ENCODE results near the gene SLC15A4. TPM values are rescaled to one million over a fixed set of nuclear protein-coding genes. Genes with fewer than 3 reads are reported as not detected.

Gene SLC15A4
- total RNA-seq, 1 experiment from 2014 or later, result 51.6 TPM

DNA sequence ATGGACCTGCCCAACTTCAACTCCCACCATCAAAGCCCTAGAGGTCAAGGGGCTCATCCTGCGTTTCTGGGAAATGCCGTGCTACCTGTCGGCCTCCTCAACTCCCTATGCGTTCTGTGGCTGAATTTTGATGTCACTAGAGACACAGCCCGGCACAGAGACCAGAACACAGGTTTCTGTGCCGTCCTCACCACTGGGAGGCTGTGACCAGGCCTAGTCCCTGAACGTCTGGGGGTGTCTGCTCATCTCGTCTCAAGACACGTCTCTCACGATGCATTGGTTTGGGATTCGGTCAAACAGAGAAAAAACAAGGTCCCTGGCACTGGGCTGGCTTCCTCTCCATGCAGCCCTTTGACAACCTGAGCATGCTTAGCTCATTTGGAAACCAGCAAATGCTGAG lies 33.5 kb downstream of the SLC15A4 start:
- Histone ChIP-seq H3K27me3 (replicated peaks) (no peaks in the 10 kb centered on the region), H3K4me1 (replicated peaks) (peaks cover 31% of the 10 kb centered on the region), H3K4me3 (no peak overlapping the region), H3K36me3 (peaks cover 45% of the 10 kb centered on the region), H3K9me3 (replicated peaks) (no peaks in the 10 kb centered on the region), H3K27ac (no peak overlapping the region)
- no peak for DNase-seq (ENCODE audit: low read depth in 1 of 2, low spot score in 2 of 2)

DNA sequence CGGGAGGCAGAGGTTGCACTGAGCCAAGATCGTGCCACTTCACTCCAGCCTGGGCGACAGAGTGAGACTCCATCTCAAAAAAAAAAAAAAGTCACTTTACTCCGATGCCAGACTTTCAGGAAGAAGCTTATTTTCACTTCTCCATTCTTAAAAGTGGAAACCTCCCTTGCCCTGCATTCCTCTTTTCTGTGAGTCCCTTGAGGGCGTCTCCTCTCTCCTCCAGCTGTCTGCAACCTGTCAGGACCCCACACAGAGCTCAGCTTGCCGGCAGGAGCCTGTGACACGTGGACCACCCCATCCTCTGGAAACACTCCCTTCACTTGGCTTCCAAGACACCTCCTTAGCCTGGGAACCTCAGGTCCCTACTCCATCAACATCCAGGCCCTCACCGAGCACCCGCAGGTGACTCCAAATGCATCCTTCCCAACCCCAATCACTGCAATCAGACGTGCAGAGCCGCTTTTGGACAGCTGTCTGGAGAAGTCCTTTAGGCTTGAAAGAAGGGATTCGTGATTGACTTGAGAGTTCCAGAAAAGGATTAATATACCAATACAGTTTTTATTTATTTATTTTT lies 34.3 kb downstream of the SLC15A4 start:
- no peak overlapping the region for H3K27ac ChIP-seq
- no peaks in the 10 kb centered on the region for H3K27me3 ChIP-seq (replicated peaks)
- no peak overlapping the region for H3K4me3 ChIP-seq
- H3K36me3 ChIP-seq, result peaks cover 37% of the 10 kb centered on the region
- DNase-seq (ENCODE audit: low read depth in 1 of 2, low spot score in 2 of 2), result peak; percentile 49 to 55
- H3K4me1 ChIP-seq (replicated peaks), result peaks cover 25% of the 10 kb centered on the region
- H3K9me3 ChIP-seq (replicated peaks), result no peaks in the 10 kb centered on the region

GRCh38 chr12:128787827-128788226 lies 35.9 kb downstream of the SLC15A4 start:
- Histone ChIP-seq H3K27me3 (replicated peaks) (no peaks in the 10 kb centered on the region), H3K4me1 (replicated peaks) (peaks cover 39% of the 10 kb centered on the region), H3K36me3 (peaks cover 21% of the 10 kb centered on the region), H3K9me3 (replicated peaks) (no peaks in the 10 kb centered on the region), H3K27ac (no peak overlapping the region), H3K4me3 (no peak overlapping the region)
- no peak for DNase-seq (ENCODE audit: low read depth in 1 of 2, low spot score in 2 of 2)

DNA sequence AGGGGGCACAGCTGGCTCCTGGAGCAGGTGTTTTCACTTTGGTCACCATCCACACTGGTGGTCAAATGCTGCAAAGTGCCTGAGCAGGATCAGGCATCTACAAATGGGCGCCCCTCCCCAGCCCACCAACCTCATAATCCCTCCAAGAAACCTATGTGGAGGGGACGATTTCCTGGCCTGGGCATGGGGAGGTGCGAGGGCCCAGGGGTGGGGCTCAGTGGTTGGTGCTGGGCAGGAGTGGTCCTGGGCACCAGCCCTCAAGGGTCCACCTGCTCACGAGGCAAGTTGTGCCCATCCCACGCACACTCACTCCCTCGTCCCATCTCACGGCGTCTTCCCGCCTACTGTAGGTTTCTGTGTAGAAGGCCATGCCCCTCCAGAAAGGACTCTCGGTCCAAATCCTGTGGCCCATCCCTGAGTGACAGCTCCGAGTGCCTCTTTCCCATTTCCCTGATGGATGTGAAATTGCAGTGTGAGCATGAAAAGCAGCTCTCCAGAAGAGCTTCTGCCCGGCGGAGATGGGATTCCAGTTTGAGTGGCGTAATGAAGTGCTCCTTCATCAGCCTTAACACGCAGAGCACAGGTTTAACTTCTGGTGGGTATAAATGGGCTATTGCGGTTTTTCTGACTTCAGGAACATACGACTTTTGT lies 36.9 kb downstream of the SLC15A4 start:
- Histone ChIP-seq H3K36me3 (peaks cover 13% of the 10 kb centered on the region), H3K27me3 (replicated peaks) (no peaks in the 10 kb centered on the region), H3K27ac (no peak overlapping the region), H3K4me3 (no peak overlapping the region), H3K4me1 (replicated peaks) (peaks cover 39% of the 10 kb centered on the region), H3K9me3 (replicated peaks) (no peaks in the 10 kb centered on the region; the same call in 1 of the 2 replicates)
- no peak for DNase-seq (ENCODE audit: low read depth in 1 of 2, low spot score in 2 of 2)

DNA sequence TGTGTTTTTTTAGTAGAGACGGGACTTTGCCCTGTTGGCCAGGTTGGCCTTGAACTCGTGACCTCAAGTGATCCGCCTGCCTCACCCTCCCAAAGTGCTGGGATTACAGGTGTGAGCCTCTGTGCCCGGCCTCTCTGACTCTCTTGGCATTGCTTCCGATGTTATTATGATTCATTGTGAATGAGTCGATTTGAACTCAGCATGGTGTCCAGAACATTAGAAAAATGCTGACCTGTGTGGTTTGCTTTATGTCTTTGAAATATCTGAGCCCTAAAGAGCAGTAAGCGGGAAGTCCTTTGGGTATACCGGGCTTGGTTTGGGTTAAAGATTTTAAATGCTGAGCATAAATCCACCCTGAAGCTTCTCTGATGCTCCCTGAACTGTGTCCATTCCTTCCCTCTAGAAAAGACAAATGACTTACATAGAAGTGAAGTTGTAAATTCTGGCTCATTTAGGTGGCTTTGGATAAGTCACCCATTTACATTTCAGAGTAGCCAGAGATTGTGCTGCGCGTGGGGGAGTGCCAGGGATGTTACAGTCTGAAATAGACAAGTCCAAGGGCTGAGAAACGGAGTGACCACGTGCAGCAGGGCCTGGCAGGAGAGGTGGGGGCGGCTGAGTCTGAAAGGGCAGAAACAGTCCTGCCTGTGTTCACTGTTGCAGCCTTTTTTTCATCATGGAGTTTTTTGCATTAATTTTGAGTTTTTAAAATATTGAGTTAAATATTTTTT lies 39.6 kb downstream of the SLC15A4 start:
- Histone ChIP-seq H3K27me3 (replicated peaks) (no peaks in the 10 kb centered on the region), H3K4me3 (no peak overlapping the region)
- peak in 1 of 2 experiments; percentile 10 for DNase-seq (ENCODE audit: low read depth in 1 of 2, low spot score in 2 of 2)

GRCh38 chr12:128783129-128783574 lies 40.6 kb downstream of the SLC15A4 start:
- H3K36me3 ChIP-seq, result no peaks in the 10 kb centered on the region
- peak overlapping the region; percentile 29 for H3K4me3 ChIP-seq
- H3K27ac ChIP-seq, result peak overlapping the region; percentile 86
- H3K27me3 ChIP-seq (replicated peaks), result no peaks in the 10 kb centered on the region
- peaks cover 18% of the 10 kb centered on the region for H3K4me1 ChIP-seq (replicated peaks)
- H3K9me3 ChIP-seq (replicated peaks), result no peaks in the 10 kb centered on the region; the same call in 1 of the 2 replicates
- DNase-seq (ENCODE audit: low read depth in 1 of 2, low spot score in 2 of 2), result peak; percentile 56 to 79

More for the DNA sequence above, 39.6 kb downstream of the SLC15A4 start:
- Histone ChIP-seq H3K36me3 (no peaks in the 10 kb centered on the region), H3K27ac (no peak overlapping the region), H3K4me1 (replicated peaks) (peaks cover 25% of the 10 kb centered on the region), H3K9me3 (replicated peaks) (no peaks in the 10 kb centered on the region; the same call in 1 of the 2 replicates)

- no peaks in the 10 kb centered on the region; the same call in 1 of the 2 replicates for H3K9me3 ChIP-seq (replicated peaks)
- no peak for DNase-seq (ENCODE audit: low read depth in 1 of 2, low spot score in 2 of 2)
- H3K27me3 ChIP-seq (replicated peaks), result no peaks in the 10 kb centered on the region
- H3K4me1 ChIP-seq (replicated peaks), result peaks cover 14% of the 10 kb centered on the region
- H3K36me3 ChIP-seq, result no peaks in the 10 kb centered on the region
- no peak overlapping the region for H3K27ac ChIP-seq
- H3K4me3 ChIP-seq, result no peak overlapping the region
Observed at GRCh38 chr12:128779901-128780300, 43.9 kb downstream of the SLC15A4 start.

- Histone ChIP-seq H3K4me1 (replicated peaks) (no peaks in the 10 kb centered on the region), H3K36me3 (no peaks in the 10 kb centered on the region), H3K4me3 (no peak overlapping the region), H3K27ac (no peak overlapping the region), H3K9me3 (replicated peaks) (no peaks in the 10 kb centered on the region), H3K27me3 (replicated peaks) (no peaks in the 10 kb centered on the region)
- no peak for DNase-seq (ENCODE audit: low read depth in 1 of 2, low spot score in 2 of 2)
Observed at GRCh38 chr12:128772249-128772648, 51.5 kb downstream of the SLC15A4 start.

- H3K4me3 ChIP-seq, result no peak overlapping the region
- no peaks in the 10 kb centered on the region for H3K36me3 ChIP-seq
- H3K4me1 ChIP-seq (replicated peaks), result no peaks in the 10 kb centered on the region
- no peaks in the 10 kb centered on the region for H3K27me3 ChIP-seq (replicated peaks)
- no peak overlapping the region for H3K27ac ChIP-seq
- no peaks in the 10 kb centered on the region for H3K9me3 ChIP-seq (replicated peaks)
- DNase-seq (ENCODE audit: low read depth in 1 of 2, low spot score in 2 of 2), result no peak
Observed at GRCh38 chr12:128771681-128772080, 52.1 kb downstream of the SLC15A4 start.

- DNase-seq (ENCODE audit: low read depth in 1 of 2, low spot score in 2 of 2), result no peak
- no peak overlapping the region for H3K27ac ChIP-seq
- H3K4me3 ChIP-seq, result no peak overlapping the region
- no peaks in the 10 kb centered on the region for H3K4me1 ChIP-seq (replicated peaks)
- no peaks in the 10 kb centered on the region for H3K27me3 ChIP-seq (replicated peaks)
- no peaks in the 10 kb centered on the region for H3K36me3 ChIP-seq
- H3K9me3 ChIP-seq (replicated peaks), result no peaks in the 10 kb centered on the region
Observed at GRCh38 chr12:128767518-128767917, 56.2 kb downstream of the SLC15A4 start.

DNA sequence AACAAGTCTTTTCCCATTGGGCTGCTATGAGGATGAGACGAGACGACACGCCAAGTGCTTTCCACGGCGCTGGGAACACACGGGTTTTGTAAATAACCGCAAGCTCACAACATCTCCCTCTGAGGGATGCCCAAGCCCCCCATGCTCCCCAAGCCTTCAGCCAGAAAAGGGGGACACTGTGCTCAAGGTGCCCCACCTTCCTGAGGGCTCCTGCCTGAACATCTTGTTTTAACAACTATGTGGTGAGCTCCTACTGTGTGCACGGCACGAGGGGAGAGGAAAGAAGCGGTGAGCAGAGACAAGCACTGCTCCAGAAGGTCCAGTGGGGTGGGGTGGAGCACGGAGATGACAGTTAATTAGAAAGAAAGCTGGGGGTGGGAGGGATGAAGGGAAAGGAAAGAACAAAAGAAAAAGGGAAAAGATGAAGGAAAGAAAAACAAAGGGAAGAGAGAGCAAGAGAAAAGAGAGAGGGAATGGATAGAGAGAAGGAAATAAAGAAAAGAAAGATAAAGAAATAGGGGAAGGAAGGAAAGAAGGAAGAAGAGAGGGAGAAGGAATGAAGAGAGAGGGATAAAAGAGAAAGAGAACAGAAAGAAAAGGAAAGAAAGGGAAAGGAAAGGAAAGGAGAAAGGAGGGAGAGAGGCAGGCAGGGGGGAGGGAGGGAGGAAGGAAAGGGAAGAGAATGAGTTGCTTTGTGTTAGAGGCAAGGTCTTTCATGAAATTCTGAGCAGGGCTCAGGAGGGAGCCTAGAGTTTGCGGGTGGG lies 56.8 kb downstream of the SLC15A4 start:
- H3K27ac ChIP-seq, result no peak overlapping the region
- no peak for DNase-seq (ENCODE audit: low read depth in 1 of 2, low spot score in 2 of 2)

DNA sequence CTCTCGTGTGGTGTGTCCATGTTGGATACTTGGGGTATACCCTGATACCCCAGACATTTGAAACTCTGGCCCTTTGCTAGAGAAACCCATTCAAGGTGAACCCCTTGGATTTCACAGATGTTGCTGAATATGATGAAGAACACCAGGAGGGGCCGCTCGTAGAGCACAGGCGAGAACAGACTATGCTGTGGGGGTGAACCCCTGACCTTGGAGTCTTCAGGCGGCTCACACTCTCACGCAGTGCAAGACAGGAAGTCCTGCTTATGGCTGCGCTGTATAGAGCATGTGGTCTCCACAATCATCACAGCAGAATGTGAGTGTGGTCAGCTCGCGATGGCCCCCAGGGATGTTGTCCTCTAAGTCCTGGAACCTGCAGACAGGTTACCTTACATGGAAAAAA lies 60.4 kb downstream of the SLC15A4 start:
- H3K9me3 ChIP-seq (replicated peaks), result no peaks in the 10 kb centered on the region
- H3K27me3 ChIP-seq (replicated peaks), result no peaks in the 10 kb centered on the region
- H3K27ac ChIP-seq, result no peak overlapping the region
- DNase-seq (ENCODE audit: low read depth in 1 of 2, low spot score in 2 of 2), result no peak
- no peaks in the 10 kb centered on the region for H3K4me1 ChIP-seq (replicated peaks)
- no peak overlapping the region for H3K4me3 ChIP-seq
- H3K36me3 ChIP-seq, result no peaks in the 10 kb centered on the region

More for the DNA sequence above, 56.8 kb downstream of the SLC15A4 start:
- no peak overlapping the region for H3K4me3 ChIP-seq
- no peaks in the 10 kb centered on the region for H3K4me1 ChIP-seq (replicated peaks)
- H3K9me3 ChIP-seq (replicated peaks), result no peaks in the 10 kb centered on the region
- no peaks in the 10 kb centered on the region for H3K36me3 ChIP-seq
- H3K27me3 ChIP-seq (replicated peaks), result no peaks in the 10 kb centered on the region

- H3K27me3 ChIP-seq (replicated peaks), result no peaks in the 10 kb centered on the region
- no peak overlapping the region for H3K4me3 ChIP-seq
- H3K27ac ChIP-seq, result no peak overlapping the region
- no peaks in the 10 kb centered on the region for H3K9me3 ChIP-seq (replicated peaks)
- H3K36me3 ChIP-seq, result no peaks in the 10 kb centered on the region
- no peak for DNase-seq (ENCODE audit: low read depth in 1 of 2, low spot score in 2 of 2)
- no peaks in the 10 kb centered on the region for H3K4me1 ChIP-seq (replicated peaks)
Observed at GRCh38 chr12:128761379-128761790, 62.4 kb downstream of the SLC15A4 start.

Data from SJSA1 (cell line).